Spinal cord (tissue), 10 donors: ENCODE data around the gene RELL1. TPM values are rescaled to one million over a fixed set of nuclear protein-coding genes. Genes with fewer than 3 reads are reported as not detected.

Experiments used
- DNase-seq, 6 donors: peaks; one replicate each; pipeline versions ENCODE4 v3.0.0 to v3.0.0-alpha.2; 2013 to 2015; ENCODE audit warnings: low spot score in 6 of 6, low read depth in 4 of 6
- H3K27ac ChIP-seq: one replicate; pipeline ENCODE4 v1.5.1; 2013; ENCODE audit warnings: low read depth, low read length, control low read depth
- H3K27me3 ChIP-seq: one replicate; pipeline ENCODE4 v1.6.1; 2013; ENCODE audit warnings: low read length; ENCODE audit not compliant: control insufficient read depth, insufficient read depth
- H3K36me3 ChIP-seq: one replicate; pipeline ENCODE4 v1.6.1; 2013; ENCODE audit warnings: low read length; ENCODE audit not compliant: control insufficient read depth, insufficient read depth
- H3K4me1 ChIP-seq: one replicate; pipeline ENCODE4 v1.6.1; 2013; ENCODE audit warnings: low read length; ENCODE audit not compliant: control insufficient read depth, insufficient read depth
- H3K4me3 ChIP-seq: one replicate; pipeline ENCODE4 v1.5.1; 2013; ENCODE audit warnings: low read depth, low read length, control low read depth
- H3K9me3 ChIP-seq: one replicate; pipeline ENCODE4 v1.6.1; 2013; ENCODE audit warnings: low read length; ENCODE audit not compliant: control insufficient read depth, insufficient read depth
- WGBS: methylation state at CpG from one replicate; pipeline ENCODE4 v1.1.5; 2013; ENCODE audit warnings: missing lambda C conversion rate; ENCODE audit not compliant: insufficient coverage; 5-methylcytosine and 5-hydroxymethylcytosine counted together
- polyA plus RNA-seq, 2 donors: library from polyadenylated mRNA; unstranded; fragments of 120-200 nt; gene quantifications; one replicate each; pipeline ENCODE4 v1.2.1, GENCODE V29; 2013; ENCODE audit not compliant: insufficient read length in 2 of 2
- total RNA-seq, 2 donors: library from RNA; depleted of rRNA in 1 of 2; stranded (reverse); fragments of 120-200 nt in 1 of 2; fragments of >200 nt in 1 of 2; gene quantifications; one replicate each; pipeline versions ENCODE4 v1.2.3 to v1.2.4, GENCODE V29; 2013 to 2014
- donor health status: healthy.

RELL1 gene
- total and polyA plus RNA-seq, 4 donors: 14.9 to 61.6 (median 32.4) TPM

- Histone ChIP-seq H3K27ac (no peak overlapping the region), H3K36me3 (no peaks in the 10 kb centered on the region), H3K27me3 (no peaks in the 10 kb centered on the region), H3K9me3 (no peaks in the 10 kb centered on the region), H3K4me1 (no peaks in the 10 kb centered on the region), H3K4me3 (no peak overlapping the region)
- 100% methylated on average over 2 of the region's 7 CpGs for WGBS
- DNase-seq: no peak
These were observed 39.5 kb upstream of the RELL1 start for GRCh38 chr4:37725718-37726117.

DNA sequence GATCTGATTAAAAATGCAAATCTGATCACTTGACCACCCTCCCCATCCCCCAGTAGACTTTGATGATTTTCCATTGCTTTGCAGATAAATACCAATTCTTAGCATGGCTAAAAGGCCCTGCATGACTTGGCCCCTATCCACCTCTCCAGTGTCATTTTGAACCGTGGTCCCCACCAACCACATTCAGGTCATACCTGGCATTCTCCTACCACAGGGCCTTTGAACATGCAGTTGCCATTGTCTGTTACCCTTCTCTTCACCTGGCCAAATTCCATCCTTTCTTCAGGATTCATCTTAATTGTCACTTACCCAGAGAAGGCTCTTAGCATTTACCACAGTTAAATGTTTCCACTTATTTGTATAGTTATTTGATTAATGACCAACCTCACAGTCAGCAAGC lies 36.9 kb upstream of the RELL1 start:
- H3K36me3 ChIP-seq: no peaks in the 10 kb centered on the region
- WGBS: 92% methylated on average over 1 of the region's 1 CpG
- no peaks in the 10 kb centered on the region for H3K27me3 ChIP-seq
- no peak overlapping the region for H3K4me3 ChIP-seq
- H3K4me1 ChIP-seq: no peaks in the 10 kb centered on the region
- no peak for DNase-seq
- H3K27ac ChIP-seq: no peak overlapping the region
- no peaks in the 10 kb centered on the region for H3K9me3 ChIP-seq

- WGBS: 96% methylated on average over 4 of the region's 4 CpGs
These were observed 35.9 kb upstream of the RELL1 start for GRCh38 chr4:37721995-37722638.

GRCh38 chr4:37719021-37719420 lies 32.8 kb upstream of the RELL1 start:
- Histone ChIP-seq H3K27me3 (no peaks in the 10 kb centered on the region), H3K9me3 (no peaks in the 10 kb centered on the region), H3K4me3 (no peak overlapping the region), H3K27ac (no peak overlapping the region), H3K4me1 (no peaks in the 10 kb centered on the region), H3K36me3 (no peaks in the 10 kb centered on the region)
- no peak for DNase-seq
- 83% methylated on average over 1 of the region's 1 CpG for WGBS

More at GRCh38 chr4:37721995-37722638, 35.9 kb upstream of the RELL1 start:
- no peak overlapping the region for H3K4me3 ChIP-seq
- no peak overlapping the region for H3K27ac ChIP-seq
- H3K27me3 ChIP-seq: no peaks in the 10 kb centered on the region
- no peaks in the 10 kb centered on the region for H3K36me3 ChIP-seq
- H3K4me1 ChIP-seq: no peaks in the 10 kb centered on the region
- DNase-seq: no peak
- no peaks in the 10 kb centered on the region for H3K9me3 ChIP-seq

- Histone ChIP-seq H3K4me1 (no peaks in the 10 kb centered on the region), H3K36me3 (no peaks in the 10 kb centered on the region), H3K27ac (no peak overlapping the region), H3K9me3 (no peaks in the 10 kb centered on the region), H3K4me3 (no peak overlapping the region), H3K27me3 (no peaks in the 10 kb centered on the region)
- DNase-seq: peak in 1 of 6 donors; percentile 43
- 86% methylated on average over 2 of the region's 4 CpGs for WGBS
These were observed 31.4 kb upstream of the RELL1 start for GRCh38 chr4:37717576-37717975.

- Histone ChIP-seq H3K27ac (no peak overlapping the region), H3K36me3 (no peaks in the 10 kb centered on the region), H3K4me3 (no peak overlapping the region), H3K4me1 (no peaks in the 10 kb centered on the region), H3K9me3 (no peaks in the 10 kb centered on the region), H3K27me3 (no peaks in the 10 kb centered on the region)
- peak in 2 of 6 donors; percentile 16 to 81 for DNase-seq
- 20% methylated on average over 1 of the region's 4 CpGs for WGBS
These were observed 29.8 kb upstream of the RELL1 start for GRCh38 chr4:37715889-37716402.

DNA sequence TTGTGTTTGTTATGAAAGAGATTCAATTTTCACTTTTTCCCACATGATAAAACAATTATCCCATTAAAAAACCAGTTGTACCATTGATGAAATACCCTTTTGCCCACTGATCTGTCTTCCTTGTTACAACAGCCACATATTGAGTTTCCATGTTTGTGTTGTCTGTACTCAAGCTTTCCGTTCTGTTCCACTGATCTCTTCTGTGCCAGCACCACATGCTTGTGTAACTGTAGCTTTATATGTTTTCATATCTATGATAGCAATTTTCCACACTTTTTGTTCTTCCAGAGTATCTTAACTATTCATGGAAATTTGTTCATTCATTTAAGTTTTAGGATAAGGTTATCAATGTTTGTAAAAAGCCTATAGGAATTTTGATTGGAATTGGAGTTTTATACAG lies 24.3 kb upstream of the RELL1 start:
- H3K36me3 ChIP-seq: no peaks in the 10 kb centered on the region
- no peak overlapping the region for H3K4me3 ChIP-seq
- no CpG with 5 or more reads among the region's 1 CpG for WGBS
- H3K27me3 ChIP-seq: no peaks in the 10 kb centered on the region
- no peaks in the 10 kb centered on the region for H3K9me3 ChIP-seq
- H3K27ac ChIP-seq: no peak overlapping the region
- peak in 1 of 6 donors; percentile 53 for DNase-seq
- no peaks in the 10 kb centered on the region for H3K4me1 ChIP-seq

- WGBS: no CpG with 5 or more reads among the region's 3 CpGs
- Histone ChIP-seq H3K27ac (no peak overlapping the region), H3K27me3 (no peaks in the 10 kb centered on the region), H3K4me3 (no peak overlapping the region), H3K36me3 (no peaks in the 10 kb centered on the region), H3K4me1 (no peaks in the 10 kb centered on the region), H3K9me3 (no peaks in the 10 kb centered on the region)
- DNase-seq: no peak
These were observed 19.9 kb upstream of the RELL1 start for GRCh38 chr4:37706032-37706431.

- 94% methylated on average over 3 of the region's 5 CpGs for WGBS
- DNase-seq: no peak
These were observed 19.4 kb upstream of the RELL1 start for GRCh38 chr4:37705571-37705970.

DNA sequence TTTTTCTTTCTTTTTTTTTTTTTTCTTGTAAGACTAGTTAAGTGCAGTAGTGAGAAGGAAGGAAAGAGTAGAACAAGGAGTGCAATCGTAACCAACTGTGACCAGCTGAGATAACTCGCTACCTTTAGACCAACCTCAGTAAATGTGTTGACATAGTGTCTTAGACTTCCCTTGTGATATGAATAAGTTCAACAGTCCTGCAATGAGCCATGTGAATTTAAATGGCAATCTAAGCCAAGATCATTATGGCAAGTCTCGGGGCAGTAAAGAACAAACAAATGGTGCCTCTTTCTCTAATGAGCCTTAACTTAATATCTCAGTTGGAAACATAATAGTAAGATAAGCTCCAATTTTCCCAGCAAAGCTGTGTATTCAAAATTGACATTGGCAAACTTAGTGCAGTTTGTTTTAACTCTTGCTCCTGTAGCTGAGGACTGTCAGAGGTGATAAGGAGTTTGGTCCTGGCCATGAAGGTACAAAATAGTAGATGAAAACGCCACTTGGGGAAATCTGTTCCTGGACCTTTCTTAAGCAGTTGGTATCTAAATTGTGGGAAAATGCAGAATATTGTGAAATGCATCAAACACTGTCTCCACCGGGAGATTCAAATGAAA lies 13.8 kb upstream of the RELL1 start:
- H3K9me3 ChIP-seq: no peaks in the 10 kb centered on the region
- WGBS: 67% methylated on average over 2 of the region's 5 CpGs
- H3K4me3 ChIP-seq: no peak overlapping the region
- peak in 1 of 6 donors; percentile 10 for DNase-seq
- H3K27ac ChIP-seq: no peak overlapping the region
- no peaks in the 10 kb centered on the region for H3K27me3 ChIP-seq
- no peaks in the 10 kb centered on the region for H3K36me3 ChIP-seq
- peaks cover 3% of the 10 kb centered on the region for H3K4me1 ChIP-seq

More at GRCh38 chr4:37705571-37705970, 19.4 kb upstream of the RELL1 start:
- Histone ChIP-seq H3K9me3 (no peaks in the 10 kb centered on the region), H3K4me3 (no peak overlapping the region), H3K36me3 (no peaks in the 10 kb centered on the region), H3K4me1 (no peaks in the 10 kb centered on the region), H3K27me3 (no peaks in the 10 kb centered on the region), H3K27ac (no peak overlapping the region)
